WTC11 (cell line): Measurements from ENCODE around the gene LRR1. TPM values are rescaled to one million over a fixed set of nuclear protein-coding genes. Genes with fewer than 3 reads are reported as not detected.
"Not testable (repeated sequence)": the region's sequence is repeated elsewhere in the genome, so short reads cannot be mapped to it uniquely, and the experiment has no call there.

Source experiments
- ATAC-seq: fragments of 200-7000 bp; cut with Tn5 transposase; 2 replicates; pipeline ENCODE4 v1.10.0; 2021; ENCODE audit warnings: mild to moderate bottlenecking, moderate library complexity
- CTCF ChIA-PET: fragments of 300-600 bp; sonication (Branson Sonifier 250); formaldehyde crosslinking; loops from one replicate; lab custom pipeline; 2021; ENCODE audit warnings: antibody characterized with exemption; lab: Charles Lee
- POLR2A ChIA-PET: fragments of 350-600 bp; sonication (Branson Sonifier 250); formaldehyde crosslinking; loops from one replicate; lab custom pipeline; 2021; ENCODE audit warnings: antibody characterized with exemption; lab: Charles Lee
- DNase-seq: peaks from one replicate; pipeline ENCODE4 v3.0.0; 2021; ENCODE audit warnings: low spot score
- H3K27ac Mint-ChIP-seq: 2 replicates; pipeline ENCODE4 v1.8.0; 2021; ENCODE audit warnings: mixed read lengths
- H3K27me3 Mint-ChIP-seq: 2 replicates; pipeline ENCODE4 v1.8.0; 2021; ENCODE audit warnings: low read depth, mild to moderate bottlenecking, moderate library complexity, mixed read lengths
- H3K36me3 Mint-ChIP-seq: 2 replicates; pipeline ENCODE4 v1.8.0; 2021; ENCODE audit warnings: mixed read lengths
- H3K4me1 Mint-ChIP-seq: 2 replicates; pipeline ENCODE4 v1.8.0; 2022; ENCODE audit warnings: mixed read lengths
- H3K4me3 Mint-ChIP-seq: 2 replicates; pipeline ENCODE4 v1.8.0; 2021; ENCODE audit warnings: mild to moderate bottlenecking, moderate library complexity, mixed read lengths
- H3K9me3 Mint-ChIP-seq: 2 replicates; pipeline ENCODE4 v1.8.0; 2021; ENCODE audit warnings: mixed read lengths
- ERG ChIP-seq: fragments of 250-450 bp; sonication (Bioruptor Pico); IDR thresholded peaks from 2 replicates; pipeline ENCODE4 v1.8.0; 2021; ENCODE audit warnings: mild to moderate bottlenecking
- KAT7 ChIP-seq: sonication (generic); formaldehyde crosslinking; IDR thresholded peaks from 2 replicates; pipeline ENCODE4 v1.8.1; 2023; ENCODE audit warnings: missing genetic modification reagents, mild to moderate bottlenecking, borderline replicate concordance
- MLX ChIP-seq: sonication (generic); formaldehyde crosslinking; IDR thresholded peaks from 2 replicates; pipeline ENCODE4 v1.8.1; 2023; ENCODE audit warnings: mild to moderate bottlenecking, missing genetic modification reagents, moderate library complexity
- NR1H2 ChIP-seq: sonication (generic); formaldehyde crosslinking; IDR thresholded peaks from 2 replicates; pipeline ENCODE4 v1.9.0; 2021; ENCODE audit warnings: mild to moderate bottlenecking, moderate library complexity, missing genetic modification reagents
- RORB ChIP-seq: fragments of 250-450 bp; sonication (Bioruptor Pico); IDR thresholded peaks from 2 replicates; pipeline ENCODE4 v1.9.0; 2021; ENCODE audit warnings: mild to moderate bottlenecking
- TEAD1 ChIP-seq: sonication (generic); formaldehyde crosslinking; IDR thresholded peaks from 2 replicates; pipeline ENCODE4 v1.8.0; 2022; ENCODE audit warnings: mild to moderate bottlenecking, missing genetic modification reagents
- ZNF121 ChIP-seq: sonication (generic); formaldehyde crosslinking; IDR thresholded peaks from 2 replicates; pipeline ENCODE4 v1.8.0; 2023; ENCODE audit warnings: missing genetic modification reagents
- total RNA-seq: library from RNA; stranded (reverse); gene quantifications from 3 replicates; pipeline ENCODE4 v1.2.3, GENCODE V29; 2021
- TF ChIP-seq, protein P1 (sequence below): fragments of 200-600 bp; IDR thresholded peaks from 2 replicates; pipeline ENCODE4 v1.8.0; 2022; ENCODE audit warnings: antibody characterized with exemption
- TF ChIP-seq, protein P2 (sequence below): fragments of 250-450 bp; sonication (Bioruptor Pico); IDR thresholded peaks from 2 replicates; pipeline ENCODE4 v2.1.2; 2022; ENCODE audit warnings: mild to moderate bottlenecking, moderate library complexity
- TF ChIP-seq, protein P3 (sequence below): sonication (generic); formaldehyde crosslinking; IDR thresholded peaks from 2 replicates; pipeline ENCODE4 v1.8.1; 2023; ENCODE audit warnings: mild to moderate bottlenecking, missing genetic modification reagents

Gene LRR1
- total RNA-seq, 1 experiment from 2014 or later, result 42.6 TPM

GRCh38 chr14:49642163-49642562, 43.4 kb downstream of the LRR1 start (continued):
- TF ChIP-seq, protein P1, sequence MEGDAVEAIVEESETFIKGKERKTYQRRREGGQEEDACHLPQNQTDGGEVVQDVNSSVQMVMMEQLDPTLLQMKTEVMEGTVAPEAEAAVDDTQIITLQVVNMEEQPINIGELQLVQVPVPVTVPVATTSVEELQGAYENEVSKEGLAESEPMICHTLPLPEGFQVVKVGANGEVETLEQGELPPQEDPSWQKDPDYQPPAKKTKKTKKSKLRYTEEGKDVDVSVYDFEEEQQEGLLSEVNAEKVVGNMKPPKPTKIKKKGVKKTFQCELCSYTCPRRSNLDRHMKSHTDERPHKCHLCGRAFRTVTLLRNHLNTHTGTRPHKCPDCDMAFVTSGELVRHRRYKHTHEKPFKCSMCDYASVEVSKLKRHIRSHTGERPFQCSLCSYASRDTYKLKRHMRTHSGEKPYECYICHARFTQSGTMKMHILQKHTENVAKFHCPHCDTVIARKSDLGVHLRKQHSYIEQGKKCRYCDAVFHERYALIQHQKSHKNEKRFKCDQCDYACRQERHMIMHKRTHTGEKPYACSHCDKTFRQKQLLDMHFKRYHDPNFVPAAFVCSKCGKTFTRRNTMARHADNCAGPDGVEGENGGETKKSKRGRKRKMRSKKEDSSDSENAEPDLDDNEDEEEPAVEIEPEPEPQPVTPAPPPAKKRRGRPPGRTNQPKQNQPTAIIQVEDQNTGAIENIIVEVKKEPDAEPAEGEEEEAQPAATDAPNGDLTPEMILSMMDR, result no peak

- H3K9me3 Mint-ChIP-seq, result no peaks in the 10 kb centered on the region
- no peak for DNase-seq
- POLR2A ChIA-PET, result no interaction called here
Measured at GRCh38 chr14:49653508-49653907, 54.8 kb downstream of the LRR1 start.

GRCh38 chr14:49654511-49654910, 55.8 kb downstream of the LRR1 start:
- no peaks in the 10 kb centered on the region for H3K27me3 Mint-ChIP-seq
- DNase-seq, result no peak
- H3K4me1 Mint-ChIP-seq, result no peaks in the 10 kb centered on the region
- H3K9me3 Mint-ChIP-seq, result no peaks in the 10 kb centered on the region
- peaks cover 14% of the 10 kb centered on the region for H3K36me3 Mint-ChIP-seq
- TF ChIP-seq NR1H2 (CRISPR knock-in tag) (no peak), ERG (no peak)
- TF ChIP-seq, all 79 proteins: peak for 0
- ChIA-PET POLR2A (interaction anchor here (0.6 kb wide), 1 partner anchor 234 kb away, joined by 4 read pairs; no protein-coding TSS in a partner anchor), CTCF (interaction anchor here (1.0 kb wide), 1 partner anchor 21 kb away, joined by 3 read pairs; no protein-coding TSS in a partner anchor)
- ATAC-seq, result no peak
- no peak overlapping the region for H3K4me3 Mint-ChIP-seq
- no peak overlapping the region for H3K27ac Mint-ChIP-seq

More at GRCh38 chr14:49653508-49653907, 54.8 kb downstream of the LRR1 start:
- H3K27me3 Mint-ChIP-seq, result no peaks in the 10 kb centered on the region
- TF ChIP-seq MLX (CRISPR knock-in tag), result no peak
- TF ChIP-seq, protein P2, sequence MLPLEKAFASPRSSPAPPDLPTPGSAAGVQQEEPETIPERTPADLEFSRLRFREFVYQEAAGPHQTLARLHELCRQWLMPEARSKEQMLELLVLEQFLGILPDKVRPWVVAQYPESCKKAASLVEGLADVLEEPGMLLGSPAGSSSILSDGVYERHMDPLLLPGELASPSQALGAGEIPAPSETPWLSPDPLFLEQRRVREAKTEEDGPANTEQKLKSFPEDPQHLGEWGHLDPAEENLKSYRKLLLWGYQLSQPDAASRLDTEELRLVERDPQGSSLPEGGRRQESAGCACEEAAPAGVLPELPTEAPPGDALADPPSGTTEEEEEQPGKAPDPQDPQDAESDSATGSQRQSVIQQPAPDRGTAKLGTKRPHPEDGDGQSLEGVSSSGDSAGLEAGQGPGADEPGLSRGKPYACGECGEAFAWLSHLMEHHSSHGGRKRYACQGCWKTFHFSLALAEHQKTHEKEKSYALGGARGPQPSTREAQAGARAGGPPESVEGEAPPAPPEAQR (CRISPR knock-in tag), result no peak
- TF ChIP-seq, protein P3, sequence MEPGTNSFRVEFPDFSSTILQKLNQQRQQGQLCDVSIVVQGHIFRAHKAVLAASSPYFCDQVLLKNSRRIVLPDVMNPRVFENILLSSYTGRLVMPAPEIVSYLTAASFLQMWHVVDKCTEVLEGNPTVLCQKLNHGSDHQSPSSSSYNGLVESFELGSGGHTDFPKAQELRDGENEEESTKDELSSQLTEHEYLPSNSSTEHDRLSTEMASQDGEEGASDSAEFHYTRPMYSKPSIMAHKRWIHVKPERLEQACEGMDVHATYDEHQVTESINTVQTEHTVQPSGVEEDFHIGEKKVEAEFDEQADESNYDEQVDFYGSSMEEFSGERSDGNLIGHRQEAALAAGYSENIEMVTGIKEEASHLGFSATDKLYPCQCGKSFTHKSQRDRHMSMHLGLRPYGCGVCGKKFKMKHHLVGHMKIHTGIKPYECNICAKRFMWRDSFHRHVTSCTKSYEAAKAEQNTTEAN (CRISPR knock-in tag), result no peak
- no peak for TF ChIP-seq KAT7
- peak; percentile 89; the same call in 1 of the 2 replicates for TF ChIP-seq ZNF121 (CRISPR knock-in tag)
- TF ChIP-seq TEAD1 (CRISPR knock-in tag), result no peak
- TF ChIP-seq RORB (CRISPR knock-in tag), result no peak
- TF ChIP-seq, all 79 proteins: peak for 1
- Mint-ChIP-seq H3K4me1 (no peaks in the 10 kb centered on the region), H3K27ac (no peak overlapping the region), H3K36me3 (peaks cover 16% of the 10 kb centered on the region), H3K4me3 (no peak overlapping the region)
- CTCF ChIA-PET, result no interaction called here
- no peak for ATAC-seq

GRCh38 chr14:49657500-49657899, 58.8 kb downstream of the LRR1 start:
- H3K27me3 Mint-ChIP-seq, ATAC-seq: not testable (repeated sequence)

More at GRCh38 chr14:49657500-49657899, 58.8 kb downstream of the LRR1 start:
- POLR2A ChIA-PET, H3K36me3 Mint-ChIP-seq, H3K4me1 Mint-ChIP-seq, H3K9me3 Mint-ChIP-seq, DNase-seq, H3K27ac Mint-ChIP-seq, H3K4me3 Mint-ChIP-seq, CTCF ChIA-PET: not testable (repeated sequence)
